GM12801 (cell line): ENCODE measurements around the gene AOAH.

Experiments used
- TF ChIP-seq, protein P1 (sequence below): IDR thresholded peaks from one replicate; pipeline ENCODE4 v1.5.1; 2011; ENCODE audit warnings: control low read depth; ENCODE audit not compliant: insufficient read length; ENCODE audit errors: extremely low read depth

Gene AOAH

DNA sequence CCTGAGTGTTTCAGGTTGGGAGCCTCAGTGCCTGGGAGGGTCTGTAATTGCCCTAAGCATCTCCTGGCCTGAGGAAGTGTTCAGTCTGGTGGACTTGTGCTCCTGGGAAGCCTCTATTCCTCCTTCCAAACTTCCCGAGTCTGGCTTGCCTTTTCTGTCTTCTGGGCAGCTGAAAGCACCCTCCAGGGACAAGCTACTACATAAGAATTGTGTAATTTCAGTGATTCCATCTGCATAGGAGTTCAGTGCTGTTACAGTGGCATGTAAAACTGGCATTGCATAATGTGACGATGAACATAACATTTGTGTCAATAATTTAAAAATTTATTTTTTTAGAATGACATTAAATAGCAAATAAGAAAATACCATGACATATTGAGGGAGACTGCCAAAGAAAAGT lies 109.3 kb downstream of the AOAH start:
- TF ChIP-seq, protein P1, sequence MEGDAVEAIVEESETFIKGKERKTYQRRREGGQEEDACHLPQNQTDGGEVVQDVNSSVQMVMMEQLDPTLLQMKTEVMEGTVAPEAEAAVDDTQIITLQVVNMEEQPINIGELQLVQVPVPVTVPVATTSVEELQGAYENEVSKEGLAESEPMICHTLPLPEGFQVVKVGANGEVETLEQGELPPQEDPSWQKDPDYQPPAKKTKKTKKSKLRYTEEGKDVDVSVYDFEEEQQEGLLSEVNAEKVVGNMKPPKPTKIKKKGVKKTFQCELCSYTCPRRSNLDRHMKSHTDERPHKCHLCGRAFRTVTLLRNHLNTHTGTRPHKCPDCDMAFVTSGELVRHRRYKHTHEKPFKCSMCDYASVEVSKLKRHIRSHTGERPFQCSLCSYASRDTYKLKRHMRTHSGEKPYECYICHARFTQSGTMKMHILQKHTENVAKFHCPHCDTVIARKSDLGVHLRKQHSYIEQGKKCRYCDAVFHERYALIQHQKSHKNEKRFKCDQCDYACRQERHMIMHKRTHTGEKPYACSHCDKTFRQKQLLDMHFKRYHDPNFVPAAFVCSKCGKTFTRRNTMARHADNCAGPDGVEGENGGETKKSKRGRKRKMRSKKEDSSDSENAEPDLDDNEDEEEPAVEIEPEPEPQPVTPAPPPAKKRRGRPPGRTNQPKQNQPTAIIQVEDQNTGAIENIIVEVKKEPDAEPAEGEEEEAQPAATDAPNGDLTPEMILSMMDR = no peak

DNA sequence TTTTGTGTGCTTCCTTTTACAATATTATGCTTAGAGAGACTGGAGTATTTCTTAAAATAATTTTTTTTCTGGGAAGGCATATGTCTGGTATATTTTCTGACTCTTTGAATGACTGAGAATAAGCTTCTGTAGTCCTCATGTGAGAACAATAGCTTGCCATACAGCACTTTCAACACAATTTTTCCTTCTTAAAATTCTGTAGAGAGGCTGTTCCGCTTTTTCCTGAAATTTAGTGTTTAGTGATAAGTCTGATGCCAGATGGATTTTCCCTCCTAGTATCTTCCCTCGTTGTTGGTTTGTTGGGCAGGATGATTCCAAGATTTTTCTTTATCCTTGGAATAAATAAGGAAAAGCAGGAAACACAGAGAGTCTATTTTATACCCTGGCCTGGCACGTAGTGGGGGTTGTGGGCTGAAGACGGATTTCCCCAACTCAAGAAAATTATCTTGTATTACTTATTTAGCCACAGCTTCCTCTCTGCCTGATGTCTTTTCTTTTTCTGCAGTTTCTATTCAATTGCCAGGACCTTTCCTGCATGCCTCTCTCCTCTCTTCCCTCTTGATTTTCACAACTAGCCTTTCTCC lies 111.2 kb downstream of the AOAH start:
- TF ChIP-seq, protein P1 = no peak

DNA sequence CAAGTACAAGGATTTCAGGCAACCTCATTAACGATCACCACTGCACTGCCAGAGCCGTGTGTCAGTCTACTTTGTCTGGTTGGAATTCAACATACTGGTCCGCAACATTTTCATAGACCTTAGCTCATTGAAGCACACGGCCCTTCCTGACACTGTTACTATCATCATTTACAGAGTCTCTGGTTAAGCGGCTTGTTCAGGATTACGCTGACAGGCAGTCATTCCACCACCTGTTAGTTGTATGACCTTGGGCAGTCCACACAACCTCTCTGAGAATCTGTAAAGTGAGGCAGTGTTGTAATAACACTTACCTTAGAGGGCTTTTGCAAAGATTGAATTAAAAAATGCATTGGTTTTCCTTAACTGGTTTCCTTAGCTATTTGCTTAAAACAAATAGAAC lies 112.6 kb downstream of the AOAH start:
- TF ChIP-seq, protein P1 = no peak

DNA sequence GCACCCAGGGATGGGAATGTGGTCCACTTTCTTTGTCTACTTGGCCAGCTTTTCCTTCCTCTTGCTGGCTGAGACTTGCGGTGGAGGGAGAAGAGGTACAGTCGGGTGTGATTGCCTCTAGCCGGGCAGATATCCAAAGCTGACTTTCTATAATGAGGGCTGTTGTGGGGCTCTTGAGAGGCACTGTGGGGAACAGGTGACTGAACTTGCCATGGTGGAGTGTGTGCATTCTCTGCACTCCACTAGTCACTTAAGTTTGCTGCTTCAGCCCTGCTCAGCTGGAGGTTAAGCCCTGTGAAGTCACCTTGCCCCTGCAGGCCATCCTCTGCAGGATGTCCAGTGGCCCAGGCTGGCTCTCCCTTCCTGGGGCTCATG lies 116.6 kb downstream of the AOAH start:
- TF ChIP-seq, protein P1 = no peak

DNA sequence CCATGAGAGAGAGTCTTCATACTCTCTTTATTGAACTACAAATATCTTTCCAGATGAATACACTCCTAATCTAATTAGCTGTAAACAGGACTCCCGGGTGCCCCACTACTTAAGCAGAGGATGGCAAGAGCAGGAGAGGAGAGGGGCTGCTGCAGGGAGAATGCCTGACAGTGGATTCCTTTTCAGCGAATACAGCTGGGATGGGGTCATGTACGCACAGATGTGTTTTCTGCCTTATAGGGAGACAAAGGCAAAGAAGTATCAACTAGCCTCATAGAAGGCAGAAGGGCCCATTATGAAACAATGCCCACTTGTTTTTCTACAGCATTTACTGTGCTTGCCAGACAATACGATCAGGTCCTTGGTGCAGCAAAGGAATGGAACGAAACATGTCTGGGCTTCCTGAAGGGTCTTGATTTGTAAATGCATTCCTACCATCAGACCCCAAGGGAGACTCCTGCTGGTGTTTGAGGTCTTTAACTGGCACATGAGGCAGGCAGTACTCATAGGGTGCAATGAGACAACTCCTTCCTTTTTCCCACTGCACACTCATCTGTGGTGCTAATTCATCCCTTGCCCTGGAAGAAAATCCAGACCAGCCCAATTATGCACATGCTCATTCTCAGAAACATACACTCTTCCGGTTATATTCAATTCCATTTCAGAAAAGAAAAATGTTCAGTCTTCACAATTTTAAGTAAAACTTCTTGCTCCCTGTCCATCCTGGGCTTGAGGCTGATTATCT lies 117.1 kb downstream of the AOAH start:
- TF ChIP-seq, protein P1 = no peak

DNA sequence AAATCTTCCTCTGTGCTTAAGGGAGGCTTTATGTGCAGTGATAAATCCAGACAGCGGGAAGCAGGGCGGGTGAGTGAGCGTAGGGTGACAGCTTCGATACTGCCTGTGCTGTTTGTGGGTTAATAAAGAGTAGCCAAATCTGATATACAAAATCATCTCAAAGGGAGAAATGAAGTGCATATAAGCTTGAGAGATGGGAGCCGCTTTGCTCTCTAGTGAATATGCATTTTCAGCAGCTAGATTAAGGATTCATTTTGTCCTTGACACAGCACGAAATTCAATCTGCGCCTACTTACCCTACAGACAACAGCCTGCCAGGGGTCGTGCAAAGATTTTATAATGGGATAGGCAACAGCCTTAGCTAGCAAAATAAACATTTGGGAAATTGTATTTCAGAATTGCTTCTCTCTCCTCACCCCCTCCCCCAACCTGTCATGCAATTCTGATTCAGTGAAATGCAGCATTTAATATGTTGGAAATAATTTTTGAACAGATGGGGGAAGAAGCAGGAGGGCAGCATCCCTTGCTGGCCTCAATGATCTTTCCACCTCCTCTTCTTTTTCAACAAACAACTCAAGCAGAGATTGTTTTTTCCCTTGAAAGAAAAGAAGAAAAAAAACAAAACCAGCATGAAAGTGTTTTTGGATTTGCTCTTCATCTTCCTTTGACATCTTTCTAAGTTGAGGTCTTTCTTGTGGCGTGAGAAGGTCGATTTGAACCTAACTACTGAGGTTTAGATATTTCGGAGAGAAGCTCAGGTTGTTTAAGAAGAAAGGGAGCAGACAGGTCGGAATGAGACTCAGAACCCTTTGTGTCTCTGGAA lies 117.9 kb downstream of the AOAH start:
- TF ChIP-seq, protein P1 = no peak

DNA sequence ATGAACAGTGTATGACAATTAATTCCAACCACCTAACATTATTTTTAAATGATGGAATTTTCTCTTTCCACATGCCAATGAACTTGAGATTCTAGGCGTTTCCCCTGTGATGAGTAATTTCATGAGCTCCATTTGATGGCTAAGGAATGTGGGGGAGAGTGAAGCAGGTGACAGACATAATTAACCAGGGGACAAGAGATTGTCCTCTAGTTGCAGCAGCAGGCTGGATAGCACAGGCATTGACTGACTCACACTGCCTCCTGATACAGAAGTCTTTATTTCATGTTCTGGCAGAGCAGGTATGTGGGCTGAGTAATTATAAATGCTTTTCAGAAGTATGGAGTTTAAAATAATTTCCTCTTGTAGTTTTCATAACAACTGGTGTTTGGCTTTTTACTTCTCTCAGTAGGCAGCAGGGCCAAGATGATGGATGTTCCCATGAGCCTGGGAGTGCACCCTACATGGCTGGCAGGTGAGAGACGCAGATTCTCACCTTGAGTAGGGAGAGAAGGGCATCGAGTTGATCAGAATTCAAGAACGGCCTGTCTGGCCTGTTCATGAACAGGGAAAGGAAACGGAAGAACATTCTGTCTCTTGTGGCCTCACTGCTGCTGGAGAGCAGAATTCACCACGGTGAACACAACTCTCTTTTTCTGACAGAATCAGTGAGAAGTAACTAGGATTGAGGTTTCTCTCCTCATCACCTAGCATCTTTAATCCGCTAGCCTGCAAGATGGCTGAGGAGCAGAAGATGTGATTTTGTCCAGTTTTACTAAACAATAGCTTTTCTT lies 118.8 kb downstream of the AOAH start:
- TF ChIP-seq, protein P1 = no peak
